ENCODE results near the gene ASCC1. TPM values are rescaled to one million over a fixed set of nuclear protein-coding genes. Genes with fewer than 3 reads are reported as not detected.

The ASCC1 gene
- total RNA-seq, 1 experiment from 2014 or later = 40.2 TPM

GRCh38 chr10:72066318-72067284 lies 149.5 kb downstream of the ASCC1 start:
- peaks cover 7% of the 10 kb centered on the region for H3K4me1 ChIP-seq (ENCODE audit: insufficient read depth, low read length, poor library complexity, severe bottlenecking)
- DNase-seq (ENCODE audit: low spot score) = peak; percentile 55
- H3K27ac ChIP-seq (ENCODE audit: low read depth, low read length, poor library complexity, severe bottlenecking) = no peak overlapping the region
- no peaks in the 10 kb centered on the region for H3K36me3 ChIP-seq (ENCODE audit: insufficient read depth, low read length, poor library complexity, severe bottlenecking)
- H3K4me3 ChIP-seq (ENCODE audit: low read depth, low read length, poor library complexity, severe bottlenecking) = no peak overlapping the region
- no peak for TF ChIP-seq EZH2 (IDR thresholded peaks at IDR 0.05; ENCODE audit: borderline replicate concordance, low read depth, low read length, poor library complexity, severe bottlenecking)
- TF ChIP-seq CTCF (conservative IDR thresholded peaks at IDR 0.05; ENCODE audit: low read depth, low read length) = no peak
- POLR2A ChIA-PET (ENCODE audit: low non-redundant PET) = interaction anchor here (0.5 kb wide), 1 partner anchor 144 kb away, joined by 14 read pairs; no protein-coding TSS in a partner anchor
- H3K27me3 ChIP-seq (replicated peaks; ENCODE audit: insufficient read depth, low read depth, low read length, poor library complexity) = no peaks in the 10 kb centered on the region
- intact Hi-C loops (cut with micrococcal nuclease; ENCODE audit: unreplicated experiment) = no loop called here
- CTCF ChIA-PET = interaction anchor here (0.9 kb wide), 1 partner anchor 18 kb away, joined by 5 read pairs; no protein-coding TSS in a partner anchor
- no peaks in the 10 kb centered on the region for H3K9me3 ChIP-seq (ENCODE audit: low read depth, low read length, poor library complexity, severe bottlenecking)
- no TSS peak for BruUV-seq (replicated peaks)

GRCh38 chr10:72065439-72066025 lies 150.5 kb downstream of the ASCC1 start:
- DNase-seq (ENCODE audit: low spot score) = no peak

More at GRCh38 chr10:72065439-72066025, 150.5 kb downstream of the ASCC1 start:
- BruUV-seq (replicated peaks) = no TSS peak
- Histone ChIP-seq H3K4me1 (ENCODE audit: insufficient read depth, low read length, poor library complexity, severe bottlenecking) (peaks cover 7% of the 10 kb centered on the region), H3K4me3 (ENCODE audit: low read depth, low read length, poor library complexity, severe bottlenecking) (no peak overlapping the region), H3K27me3 (replicated peaks; ENCODE audit: insufficient read depth, low read depth, low read length, poor library complexity) (no peaks in the 10 kb centered on the region), H3K9me3 (ENCODE audit: low read depth, low read length, poor library complexity, severe bottlenecking) (no peaks in the 10 kb centered on the region), H3K27ac (ENCODE audit: low read depth, low read length, poor library complexity, severe bottlenecking) (no peak overlapping the region), H3K36me3 (ENCODE audit: insufficient read depth, low read length, poor library complexity, severe bottlenecking) (no peaks in the 10 kb centered on the region)
- intact Hi-C loops (cut with micrococcal nuclease; ENCODE audit: unreplicated experiment) = no loop called here
- ChIA-PET CTCF (no interaction called here), POLR2A (ENCODE audit: low non-redundant PET) (no interaction called here)
- TF ChIP-seq EZH2 (IDR thresholded peaks at IDR 0.05; ENCODE audit: borderline replicate concordance, low read depth, low read length, poor library complexity, severe bottlenecking) (no peak), CTCF (conservative IDR thresholded peaks at IDR 0.05; ENCODE audit: low read depth, low read length) (no peak)
